ENCODE measurements around the gene LRRC32. TPM values are rescaled to one million over a fixed set of nuclear protein-coding genes. Genes with fewer than 3 reads are reported as not detected.

The LRRC32 gene, protein sequence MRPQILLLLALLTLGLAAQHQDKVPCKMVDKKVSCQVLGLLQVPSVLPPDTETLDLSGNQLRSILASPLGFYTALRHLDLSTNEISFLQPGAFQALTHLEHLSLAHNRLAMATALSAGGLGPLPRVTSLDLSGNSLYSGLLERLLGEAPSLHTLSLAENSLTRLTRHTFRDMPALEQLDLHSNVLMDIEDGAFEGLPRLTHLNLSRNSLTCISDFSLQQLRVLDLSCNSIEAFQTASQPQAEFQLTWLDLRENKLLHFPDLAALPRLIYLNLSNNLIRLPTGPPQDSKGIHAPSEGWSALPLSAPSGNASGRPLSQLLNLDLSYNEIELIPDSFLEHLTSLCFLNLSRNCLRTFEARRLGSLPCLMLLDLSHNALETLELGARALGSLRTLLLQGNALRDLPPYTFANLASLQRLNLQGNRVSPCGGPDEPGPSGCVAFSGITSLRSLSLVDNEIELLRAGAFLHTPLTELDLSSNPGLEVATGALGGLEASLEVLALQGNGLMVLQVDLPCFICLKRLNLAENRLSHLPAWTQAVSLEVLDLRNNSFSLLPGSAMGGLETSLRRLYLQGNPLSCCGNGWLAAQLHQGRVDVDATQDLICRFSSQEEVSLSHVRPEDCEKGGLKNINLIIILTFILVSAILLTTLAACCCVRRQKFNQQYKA
- 7.9 and 11.8 TPM in 2 replicates for total RNA-seq (2012; rRNA removed)

GRCh38 chr11:76670485-76671236 lies at the start of gene LRRC32:
LRRC32 (minus strand) TSS chr11:76670747; CDS start chr11:76665954, 4,793 bp downstream.
- Histone ChIP-seq H3K9ac (ENCODE audit: low read depth, low read length) (no peak within 1 kb of the TSS), H3K27me3 (ENCODE audit: control insufficient read depth, insufficient read depth, low read length) (peaks cover 52% of the 10 kb centered on the region), H3K36me3 (ENCODE audit: insufficient read depth, low read length) (no peaks in the 10 kb centered on the region), H3K9me3 (replicated peaks; ENCODE audit: low read length) (no peaks in the 10 kb centered on the region), H3K4me1 (ENCODE audit: control insufficient read depth, insufficient read depth, low read length) (peaks cover 9% of the 10 kb centered on the region), H3K4me2 (ENCODE audit: low read length) (peak within 1 kb of the TSS; percentile 84), H3K4me3 (ENCODE audit: low read length) (peak within 1 kb of the TSS; percentile 63)

DNA sequence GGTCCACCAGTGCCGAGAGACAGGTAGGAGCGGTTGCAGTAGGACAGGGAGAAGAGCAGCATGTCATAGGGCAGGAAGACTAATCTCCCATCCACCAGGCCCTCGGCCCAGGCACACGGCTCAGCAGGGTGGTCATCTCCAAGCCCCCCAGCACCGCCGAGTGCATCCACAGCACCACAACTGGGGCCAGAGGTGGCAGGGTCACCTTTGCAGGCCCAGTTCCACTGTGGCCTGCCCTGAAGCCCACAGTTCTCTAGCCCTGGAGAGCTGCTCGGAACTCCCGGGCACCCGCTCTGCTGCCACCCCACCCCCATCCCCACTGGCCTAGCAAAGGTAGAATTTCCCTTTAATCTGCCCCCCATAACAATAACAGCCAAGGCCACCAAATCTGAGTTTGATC lies 49.1 kb upstream of the LRRC32 start:
- no peak overlapping the region for H3K9ac ChIP-seq (ENCODE audit: low read depth, low read length)
- no peaks in the 10 kb centered on the region for H3K36me3 ChIP-seq (ENCODE audit: insufficient read depth, low read length)
- H3K27me3 ChIP-seq (ENCODE audit: control insufficient read depth, insufficient read depth, low read length) = peaks cover 37% of the 10 kb centered on the region
- no peaks in the 10 kb centered on the region for H3K9me3 ChIP-seq (replicated peaks; ENCODE audit: low read length)
- H3K4me1 ChIP-seq (ENCODE audit: control insufficient read depth, insufficient read depth, low read length) = no peaks in the 10 kb centered on the region
- H3K4me3 ChIP-seq (ENCODE audit: low read length) = no peak overlapping the region
- H3K4me2 ChIP-seq (ENCODE audit: low read length) = no peak overlapping the region

- Histone ChIP-seq H3K9ac (ENCODE audit: low read depth, low read length) (no peak overlapping the region), H3K27me3 (ENCODE audit: control insufficient read depth, insufficient read depth, low read length) (peaks cover 39% of the 10 kb centered on the region), H3K4me1 (ENCODE audit: control insufficient read depth, insufficient read depth, low read length) (no peaks in the 10 kb centered on the region), H3K9me3 (replicated peaks; ENCODE audit: low read length) (no peaks in the 10 kb centered on the region), H3K4me2 (ENCODE audit: low read length) (no peak overlapping the region), H3K4me3 (ENCODE audit: low read length) (no peak overlapping the region), H3K36me3 (ENCODE audit: insufficient read depth, low read length) (no peaks in the 10 kb centered on the region)
These were observed 48.7 kb upstream of the LRRC32 start for GRCh38 chr11:76719281-76719680.

DNA sequence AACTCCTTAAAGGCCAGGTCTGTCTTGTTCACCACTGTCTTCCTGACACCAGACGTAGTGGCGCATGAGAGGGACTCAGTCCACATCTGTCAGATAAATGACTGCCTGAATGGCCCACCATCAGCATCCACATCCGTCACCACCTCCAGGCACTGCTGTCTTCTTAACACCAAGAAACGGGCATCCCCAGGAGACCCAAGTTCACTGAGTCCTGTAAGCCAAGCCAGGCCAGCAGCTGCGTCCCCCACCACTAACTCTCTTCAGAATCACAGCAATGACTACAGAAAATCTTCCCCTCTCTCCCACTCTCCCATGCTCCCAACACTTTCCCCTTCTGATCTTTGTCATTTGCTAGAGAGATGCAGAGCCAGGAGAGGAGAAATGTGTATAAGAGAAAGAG lies 47.3 kb upstream of the LRRC32 start:
- Histone ChIP-seq H3K4me2 (ENCODE audit: low read length) (no peak overlapping the region), H3K9me3 (replicated peaks; ENCODE audit: low read length) (no peaks in the 10 kb centered on the region), H3K4me1 (ENCODE audit: control insufficient read depth, insufficient read depth, low read length) (no peaks in the 10 kb centered on the region), H3K27me3 (ENCODE audit: control insufficient read depth, insufficient read depth, low read length) (peaks cover 30% of the 10 kb centered on the region), H3K36me3 (ENCODE audit: insufficient read depth, low read length) (no peaks in the 10 kb centered on the region), H3K9ac (ENCODE audit: low read depth, low read length) (no peak overlapping the region), H3K4me3 (ENCODE audit: low read length) (no peak overlapping the region)

- Histone ChIP-seq H3K4me1 (ENCODE audit: control insufficient read depth, insufficient read depth, low read length) (no peaks in the 10 kb centered on the region), H3K36me3 (ENCODE audit: insufficient read depth, low read length) (no peaks in the 10 kb centered on the region), H3K4me2 (ENCODE audit: low read length) (no peak overlapping the region), H3K9me3 (replicated peaks; ENCODE audit: low read length) (no peaks in the 10 kb centered on the region), H3K27me3 (ENCODE audit: control insufficient read depth, insufficient read depth, low read length) (peaks cover 29% of the 10 kb centered on the region), H3K9ac (ENCODE audit: low read depth, low read length) (no peak overlapping the region), H3K4me3 (ENCODE audit: low read length) (no peak overlapping the region)
These were observed 46.8 kb upstream of the LRRC32 start for GRCh38 chr11:76717369-76717768.

- H3K36me3 ChIP-seq (ENCODE audit: insufficient read depth, low read length) = no peaks in the 10 kb centered on the region
These were observed 45.7 kb upstream of the LRRC32 start for GRCh38 chr11:76716268-76716667.

DNA sequence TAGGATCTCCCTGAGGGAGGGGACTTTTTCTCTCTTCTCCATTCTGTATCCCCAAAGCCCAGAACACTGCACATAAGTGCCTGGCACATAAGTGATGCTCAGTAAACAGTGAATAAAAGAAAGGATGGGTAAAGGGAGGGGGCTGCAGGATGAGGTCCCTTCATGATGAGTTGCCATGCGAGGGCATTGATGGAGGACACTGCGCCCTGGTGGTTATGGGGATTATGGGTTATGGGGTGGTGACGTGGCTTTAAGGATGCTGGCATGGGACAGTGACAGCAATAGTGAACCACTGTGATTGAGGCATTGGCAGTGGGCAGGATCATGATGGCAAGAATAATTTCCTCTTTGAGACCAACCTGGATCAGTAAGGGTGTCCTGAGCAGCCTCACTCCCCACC lies 43.9 kb upstream of the LRRC32 start:
- H3K4me2 ChIP-seq (ENCODE audit: low read length) = no peak overlapping the region
- H3K4me1 ChIP-seq (ENCODE audit: control insufficient read depth, insufficient read depth, low read length) = no peaks in the 10 kb centered on the region
- H3K36me3 ChIP-seq (ENCODE audit: insufficient read depth, low read length) = no peaks in the 10 kb centered on the region
- H3K27me3 ChIP-seq (ENCODE audit: control insufficient read depth, insufficient read depth, low read length) = peaks cover 44% of the 10 kb centered on the region
- H3K9ac ChIP-seq (ENCODE audit: low read depth, low read length) = no peak overlapping the region
- no peaks in the 10 kb centered on the region for H3K9me3 ChIP-seq (replicated peaks; ENCODE audit: low read length)
- no peak overlapping the region for H3K4me3 ChIP-seq (ENCODE audit: low read length)

More at GRCh38 chr11:76716268-76716667, 45.7 kb upstream of the LRRC32 start:
- peaks cover 31% of the 10 kb centered on the region for H3K27me3 ChIP-seq (ENCODE audit: control insufficient read depth, insufficient read depth, low read length)
- no peak overlapping the region for H3K4me3 ChIP-seq (ENCODE audit: low read length)
- no peaks in the 10 kb centered on the region for H3K4me1 ChIP-seq (ENCODE audit: control insufficient read depth, insufficient read depth, low read length)
- no peak overlapping the region for H3K9ac ChIP-seq (ENCODE audit: low read depth, low read length)
- H3K9me3 ChIP-seq (replicated peaks; ENCODE audit: low read length) = no peaks in the 10 kb centered on the region
- no peak overlapping the region for H3K4me2 ChIP-seq (ENCODE audit: low read length)

- Histone ChIP-seq H3K4me2 (ENCODE audit: low read length) (no peak overlapping the region), H3K4me3 (ENCODE audit: low read length) (no peak overlapping the region), H3K27me3 (ENCODE audit: control insufficient read depth, insufficient read depth, low read length) (peaks cover 54% of the 10 kb centered on the region)
These were observed 43.0 kb upstream of the LRRC32 start for GRCh38 chr11:76713499-76713898.

GRCh38 chr11:76712125-76712524 lies 41.6 kb upstream of the LRRC32 start:
- Histone ChIP-seq H3K9me3 (replicated peaks; ENCODE audit: low read length) (no peaks in the 10 kb centered on the region), H3K4me1 (ENCODE audit: control insufficient read depth, insufficient read depth, low read length) (no peaks in the 10 kb centered on the region), H3K27me3 (ENCODE audit: control insufficient read depth, insufficient read depth, low read length) (peaks cover 54% of the 10 kb centered on the region), H3K9ac (ENCODE audit: low read depth, low read length) (no peak overlapping the region), H3K4me3 (ENCODE audit: low read length) (no peak overlapping the region), H3K36me3 (ENCODE audit: insufficient read depth, low read length) (no peaks in the 10 kb centered on the region), H3K4me2 (ENCODE audit: low read length) (no peak overlapping the region)

More at GRCh38 chr11:76713499-76713898, 43.0 kb upstream of the LRRC32 start:
- H3K4me1 ChIP-seq (ENCODE audit: control insufficient read depth, insufficient read depth, low read length) = no peaks in the 10 kb centered on the region
- H3K36me3 ChIP-seq (ENCODE audit: insufficient read depth, low read length) = no peaks in the 10 kb centered on the region
- no peak overlapping the region for H3K9ac ChIP-seq (ENCODE audit: low read depth, low read length)
- H3K9me3 ChIP-seq (replicated peaks; ENCODE audit: low read length) = no peaks in the 10 kb centered on the region

GRCh38 chr11:76709756-76710155 lies 39.2 kb upstream of the LRRC32 start:
- Histone ChIP-seq H3K4me3 (ENCODE audit: low read length) (no peak overlapping the region), H3K27me3 (ENCODE audit: control insufficient read depth, insufficient read depth, low read length) (peaks cover 66% of the 10 kb centered on the region), H3K4me1 (ENCODE audit: control insufficient read depth, insufficient read depth, low read length) (no peaks in the 10 kb centered on the region), H3K4me2 (ENCODE audit: low read length) (no peak overlapping the region), H3K9ac (ENCODE audit: low read depth, low read length) (no peak overlapping the region), H3K9me3 (replicated peaks; ENCODE audit: low read length) (no peaks in the 10 kb centered on the region), H3K36me3 (ENCODE audit: insufficient read depth, low read length) (no peaks in the 10 kb centered on the region)

- Histone ChIP-seq H3K9me3 (replicated peaks; ENCODE audit: low read length) (no peaks in the 10 kb centered on the region), H3K36me3 (ENCODE audit: insufficient read depth, low read length) (no peaks in the 10 kb centered on the region), H3K4me3 (ENCODE audit: low read length) (no peak overlapping the region), H3K9ac (ENCODE audit: low read depth, low read length) (no peak overlapping the region), H3K4me2 (ENCODE audit: low read length) (no peak overlapping the region), H3K4me1 (ENCODE audit: control insufficient read depth, insufficient read depth, low read length) (no peaks in the 10 kb centered on the region), H3K27me3 (ENCODE audit: control insufficient read depth, insufficient read depth, low read length) (peaks cover 65% of the 10 kb centered on the region)
These were observed 38.6 kb upstream of the LRRC32 start for GRCh38 chr11:76708972-76709660.

Measured in skeletal muscle satellite cell (primary cell).